Fibroblast of lung (primary cell): Measurements from ENCODE around the gene RNF10.

Experiments used
- CTCF ChIP-seq, 2 donors: IDR thresholded peaks in 1 of 2; conservative IDR thresholded peaks in 1 of 2; 1 replicate in 1 of 2; 2 replicates in 1 of 2; pipeline ENCODE4 v1.5.1; 2011 to 2012; ENCODE audit warnings: low read length in 2 of 2, control low read depth in 1 of 2, inconsistent platforms in 1 of 2, low read depth in 1 of 2, mild to moderate bottlenecking in 1 of 2
- EZH2 ChIP-seq: IDR thresholded peaks from 2 replicates; pipeline ENCODE4 v1.5.1; 2012; ENCODE audit warnings: low read length, control low read depth, mild to moderate bottlenecking; ENCODE audit errors: missing control alignments

GRCh38 chr12:120500581-120500980, 33.6 kb upstream of the RNF10 start:
- TF ChIP-seq CTCF (conservative IDR thresholded peaks at IDR 0.05 in 1 of 2, IDR thresholded peaks at IDR 0.05 in 1 of 2; ENCODE audit: low read depth in 1 of 2, low read length in 2 of 2) = no peak
- no peak for TF ChIP-seq EZH2
